Stimulated activated naive CD4-positive, alpha-beta T cell (primary cell): ENCODE measurements around the gene SLC39A13.

Experiments
- DNase-seq, 6 experiments: peaks; one replicate each; lab custom pipeline; 2025; lab: John Stamatoyannopoulos, UW

SLC39A13 gene

DNA sequence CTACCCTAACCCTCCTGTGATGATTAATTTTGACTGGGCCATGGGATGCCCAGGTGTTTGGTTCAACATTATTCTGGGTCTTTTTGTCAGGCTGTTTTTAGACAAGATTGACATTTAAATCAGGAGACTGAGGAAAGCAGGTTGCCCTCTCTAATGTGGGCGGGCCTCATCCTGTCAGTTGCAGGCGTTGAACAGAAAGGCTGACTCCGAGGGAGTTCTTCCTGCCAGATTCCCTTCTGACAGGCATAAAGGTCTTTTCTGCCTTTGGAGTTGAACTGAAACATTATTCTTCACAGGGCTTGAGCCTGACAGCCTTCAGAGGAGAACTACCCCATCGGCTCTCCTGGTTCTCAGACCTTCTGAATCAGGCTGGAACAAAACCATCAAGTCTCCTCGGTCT lies 22.1 kb downstream of the SLC39A13 start:
- no peak for DNase-seq

GRCh38 chr11:47431356-47432083 lies 23.1 kb downstream of the SLC39A13 start:
- DNase-seq, result no peak

DNA sequence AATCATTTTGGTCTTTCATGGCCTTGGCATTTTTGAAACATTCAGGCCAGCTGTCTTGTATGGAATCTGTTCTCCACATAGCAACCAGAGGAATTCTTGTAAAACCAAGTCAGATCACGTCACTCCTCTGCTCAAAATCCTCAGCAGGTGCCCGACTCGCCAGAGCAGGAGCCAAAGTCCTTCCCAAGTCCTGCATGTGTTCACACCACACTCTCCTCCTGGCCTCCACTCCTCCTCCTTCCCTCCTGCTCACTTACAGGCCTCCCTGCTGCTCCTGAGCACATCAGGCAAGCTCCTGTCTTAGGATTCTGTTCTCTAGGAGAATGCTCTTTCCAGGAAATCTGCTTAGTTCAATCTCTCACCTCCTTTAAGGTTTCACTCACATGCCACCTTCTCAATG lies 24.8 kb downstream of the SLC39A13 start:
- no peak for DNase-seq

DNA sequence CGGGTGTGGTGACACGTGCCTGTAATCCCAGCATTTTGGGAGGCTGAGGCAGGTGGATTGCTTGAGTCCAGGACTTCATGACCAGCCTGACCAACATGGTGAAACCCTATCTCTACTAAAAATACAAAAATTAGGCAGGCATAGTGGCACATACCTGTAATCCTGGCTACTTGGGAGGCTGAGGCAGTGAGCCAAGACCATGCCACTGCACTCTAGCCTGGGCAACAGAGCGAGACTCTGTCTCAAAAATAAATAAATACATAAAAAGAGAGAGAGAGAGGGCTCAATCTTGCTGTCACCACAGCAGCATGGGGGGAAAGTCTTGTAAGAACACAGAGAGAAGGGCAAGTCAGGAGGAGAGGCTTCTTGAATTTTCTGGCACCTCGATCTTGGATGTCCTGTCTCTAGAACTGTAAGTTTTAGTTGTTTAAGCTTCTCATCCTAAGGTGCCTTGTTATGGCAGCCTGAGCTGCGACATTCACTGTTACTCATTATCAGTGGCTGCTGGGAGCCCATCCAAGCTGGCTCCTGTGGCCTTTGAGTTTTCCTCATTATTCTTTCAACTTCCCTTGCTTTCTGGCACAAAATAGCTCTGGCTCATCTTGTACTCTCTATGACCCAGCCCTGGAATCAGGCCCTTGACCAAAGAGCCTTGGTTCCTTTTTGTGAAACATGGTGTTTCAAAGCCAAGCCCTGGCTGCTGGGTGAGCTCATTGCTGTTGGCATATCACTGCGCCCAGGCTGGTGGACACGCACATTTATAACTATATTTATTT lies 25.8 kb downstream of the SLC39A13 start:
- DNase-seq, result no peak

GRCh38 chr11:47435687-47436086 lies 27.3 kb downstream of the SLC39A13 start:
- no peak for DNase-seq

DNA sequence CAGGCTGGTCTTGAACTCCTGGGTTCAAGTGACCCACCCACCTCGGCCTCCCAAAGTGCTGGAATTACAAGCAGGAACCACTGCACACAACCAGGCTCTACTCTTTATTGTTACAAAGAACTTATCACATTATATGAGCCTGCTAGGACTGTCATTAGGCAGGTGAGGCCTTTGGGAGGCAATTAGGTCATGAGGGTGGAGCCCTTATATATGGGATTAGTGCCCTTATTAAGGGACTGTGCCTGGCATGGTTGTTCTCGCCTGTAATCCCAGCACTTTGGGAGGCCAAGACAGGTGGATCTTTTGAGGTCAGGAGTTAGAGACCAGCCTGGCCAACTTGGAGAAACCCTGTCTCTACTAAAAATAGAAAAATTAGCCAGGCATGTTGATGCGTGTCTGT lies 28.3 kb downstream of the SLC39A13 start:
- DNase-seq, result no peak

- DNase-seq, result no peak
Observed at GRCh38 chr11:47437218-47437745, 28.9 kb downstream of the SLC39A13 start.

DNA sequence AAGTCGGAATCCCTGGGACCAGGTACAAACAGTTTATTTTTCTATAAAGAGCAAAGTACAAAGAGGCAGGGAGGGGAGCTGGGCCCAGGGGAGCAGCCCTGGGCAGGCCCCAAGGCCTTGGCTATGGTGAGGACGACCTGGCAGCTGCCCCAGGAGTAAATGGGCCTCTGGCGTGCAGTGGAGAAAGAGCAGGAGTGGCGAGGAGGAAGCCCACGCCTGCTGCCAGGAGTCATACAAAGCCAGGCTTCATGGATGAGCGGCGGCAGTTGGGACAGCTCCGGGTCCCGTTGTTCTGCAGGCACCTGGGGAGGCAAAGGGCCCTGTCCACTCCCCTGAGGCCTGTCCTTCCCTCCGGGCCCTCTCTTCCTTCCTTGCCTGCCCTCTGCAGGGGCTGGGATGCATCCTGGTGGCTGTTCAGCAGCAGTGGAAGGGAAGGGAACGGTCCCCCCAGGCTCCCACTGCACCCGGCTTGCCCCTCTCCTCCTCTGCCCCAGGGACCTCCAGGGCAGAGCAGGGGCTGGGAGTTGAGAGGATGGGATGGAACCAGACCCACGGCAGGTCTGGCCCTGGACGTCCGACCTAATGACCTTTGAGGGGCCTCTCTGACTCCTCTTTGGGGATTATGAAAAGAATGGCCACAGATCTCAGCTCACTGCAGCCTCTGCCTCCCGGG lies 29.5 kb downstream of the SLC39A13 start:
- no peak for DNase-seq

DNA sequence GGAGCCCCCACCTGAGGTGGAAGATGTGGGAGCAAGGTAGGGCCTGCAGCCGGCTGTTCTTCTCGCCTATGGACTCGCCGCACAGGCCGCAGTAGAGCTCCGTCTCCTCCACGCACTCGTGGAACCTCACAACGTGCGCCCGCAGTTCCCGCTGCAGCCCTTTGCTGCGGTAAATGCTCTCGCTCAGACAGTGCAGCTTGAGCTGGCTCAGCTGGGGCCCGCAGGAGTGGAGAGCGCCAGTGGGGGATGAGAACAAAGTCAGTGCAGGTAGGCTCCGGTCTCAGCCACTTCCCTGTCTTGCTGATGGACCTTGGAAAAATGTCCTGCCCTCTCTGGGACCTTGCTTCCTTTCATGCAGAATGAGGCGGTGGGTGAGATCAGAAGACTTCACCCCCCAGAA lies 30.3 kb downstream of the SLC39A13 start:
- DNase-seq, result no peak

GRCh38 chr11:47440054-47440476 lies 31.7 kb downstream of the SLC39A13 start:
- DNase-seq, result no peak

- DNase-seq, result no peak
Observed at GRCh38 chr11:47441421-47441820, 33.0 kb downstream of the SLC39A13 start.

DNA sequence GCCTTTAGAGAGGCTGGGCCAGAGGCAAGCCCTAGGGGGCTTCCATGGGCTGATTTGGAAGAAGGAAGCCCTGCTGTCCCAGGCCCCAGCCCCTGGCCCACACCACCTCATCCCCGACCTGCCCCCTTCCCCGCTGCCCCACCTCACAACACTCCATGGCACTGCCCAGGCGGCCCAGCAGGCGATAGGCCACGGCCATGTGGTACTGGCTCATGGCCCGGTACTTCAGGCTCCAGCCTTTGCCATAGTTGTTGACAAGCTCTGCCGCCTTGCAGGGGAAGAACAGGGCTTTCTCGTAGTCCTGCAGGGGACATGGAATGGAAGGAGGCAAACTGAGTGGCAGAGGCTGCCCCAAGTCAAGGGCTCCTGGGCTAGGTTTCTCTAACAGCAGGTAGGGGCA lies 34.1 kb downstream of the SLC39A13 start:
- DNase-seq, result no peak

DNA sequence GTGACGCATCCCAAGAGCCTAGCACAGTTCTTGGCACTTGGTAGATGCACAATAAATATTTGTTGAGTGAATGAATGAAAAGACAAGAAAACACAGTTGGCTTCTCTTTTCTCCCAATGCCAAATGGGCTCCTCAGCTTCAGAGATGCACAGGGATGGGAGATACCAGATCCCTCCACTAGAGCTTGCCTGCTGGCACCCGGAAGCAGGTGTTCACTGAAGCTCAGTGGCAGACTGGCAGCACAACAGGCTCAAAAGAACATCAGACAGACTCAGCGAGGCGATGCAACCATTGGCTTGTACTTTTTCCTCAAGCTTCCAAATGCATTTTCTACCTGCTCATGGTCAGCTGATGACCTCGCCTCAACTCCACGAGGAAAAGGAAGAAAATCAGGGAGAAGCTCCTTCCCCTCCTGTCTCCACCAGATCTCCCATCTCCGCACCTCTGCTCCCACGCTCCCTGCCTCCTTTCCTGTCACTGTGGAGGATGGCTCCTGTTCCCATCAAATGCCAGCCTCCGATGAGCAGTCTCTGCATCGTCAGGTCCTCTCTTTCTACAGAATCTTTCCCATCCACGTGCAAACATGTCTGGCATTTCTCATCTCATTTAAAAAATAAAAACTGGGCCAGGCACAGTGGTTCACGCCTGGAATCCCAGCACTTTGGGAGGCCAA lies 34.8 kb downstream of the SLC39A13 start:
- DNase-seq, result no peak

GRCh38 chr11:47443817-47444216 lies 35.4 kb downstream of the SLC39A13 start:
- DNase-seq, result no peak

GRCh38 chr11:47445840-47446239 lies 37.5 kb downstream of the SLC39A13 start:
- no peak for DNase-seq

GRCh38 chr11:47446833-47447232 lies 38.4 kb downstream of the SLC39A13 start:
- no peak for DNase-seq

DNA sequence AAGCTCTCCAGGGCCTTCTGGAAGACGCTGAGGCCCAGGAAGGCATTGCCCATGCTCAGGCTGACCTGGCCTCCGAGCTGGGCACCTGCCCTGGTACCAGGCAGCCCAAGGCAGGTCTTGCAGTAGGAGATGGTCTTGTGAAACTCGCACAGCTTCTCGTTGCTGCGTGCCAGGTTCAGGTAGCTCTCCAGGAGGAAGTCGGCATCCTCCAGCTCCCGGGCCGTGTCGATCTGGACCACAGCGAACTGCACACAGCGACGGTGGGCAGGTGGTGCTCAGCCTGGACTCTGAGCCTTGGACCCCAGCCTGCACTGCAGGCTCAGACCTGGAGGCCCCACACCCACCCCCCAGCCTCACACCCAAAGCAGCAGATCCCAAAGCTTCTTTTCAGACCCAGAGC lies 39.5 kb downstream of the SLC39A13 start:
- no peak for DNase-seq

GRCh38 chr11:47448566-47449427 lies 40.4 kb downstream of the SLC39A13 start, which contains the start of gene RAPSN:
TSS of gene RAPSN (minus strand) at chr11:47449136. CDS start at chr11:47448964, 172 bp downstream.
- no peak for DNase-seq

- no peak for DNase-seq
Observed at GRCh38 chr11:47449541-47449940, 41.2 kb downstream of the SLC39A13 start.

DNA sequence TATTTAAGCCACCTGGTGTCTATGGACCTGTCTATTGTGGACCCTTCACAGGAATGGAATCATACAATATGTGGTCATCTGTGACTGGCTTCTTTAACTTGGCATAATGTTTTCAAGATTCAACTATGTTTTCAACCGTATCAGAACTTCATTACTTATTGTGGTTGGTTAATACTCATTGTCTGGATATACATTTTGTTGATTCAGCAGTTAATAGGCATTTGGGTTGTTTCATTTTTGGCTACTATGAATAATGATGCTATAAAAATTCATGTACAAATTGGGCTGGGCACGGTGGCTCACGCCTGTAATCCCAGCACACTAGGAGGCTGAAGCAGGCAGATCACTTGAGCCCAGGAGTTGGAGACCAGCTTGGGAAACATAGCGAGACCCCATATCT lies 43.0 kb downstream of the SLC39A13 start:
- no peak for DNase-seq

DNA sequence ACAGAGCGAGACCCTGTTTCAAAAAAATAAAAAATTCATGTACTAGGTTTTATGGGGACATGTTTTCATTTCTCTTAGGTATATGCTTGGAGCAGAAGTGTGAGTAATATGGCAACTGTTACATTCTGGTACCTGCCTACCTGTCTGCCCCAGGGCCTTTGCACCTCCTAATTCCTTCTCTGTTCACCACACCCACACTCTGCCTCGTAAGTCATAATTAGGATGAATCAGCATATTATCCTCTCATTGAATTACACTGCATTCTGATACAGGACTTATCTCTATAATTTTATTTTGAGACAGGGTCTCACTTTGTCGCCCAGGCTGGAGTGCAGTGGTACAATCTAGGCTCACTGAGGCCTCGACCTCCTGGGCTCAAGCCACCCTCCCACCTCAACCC lies 43.6 kb downstream of the SLC39A13 start:
- DNase-seq, result no peak
